IMR-90 (cell line): Measurements from ENCODE around the gene TRIM44. TPM values are rescaled to one million over a fixed set of nuclear protein-coding genes. Genes with fewer than 3 reads are reported as not detected.
"Not testable (repeated sequence)": the region's sequence is repeated elsewhere in the genome, so short reads cannot be mapped to it uniquely, and the experiment has no call there.

Experiments used
- ATAC-seq: fragments of 200-7000 bp; cut with Tn5 transposase; 2 replicates; pipeline ENCODE4 v1.9.1; 2020; ENCODE audit warnings: low read depth, mild to moderate bottlenecking, moderate library complexity
- BruUV-seq: library from RNA; stranded (reverse); fragments of 400-500 nt; replicated peaks from 2 replicates; lab custom pipeline; 2021; lab: Mats Ljungman, UMichigan
- CTCF ChIA-PET: fragments of 300-600 bp; formaldehyde crosslinking; extraction: SDS; loops from one replicate; lab custom pipeline; 2021; ENCODE audit warnings: antibody characterized with exemption; lab: Yijun Ruan, JAX
- POLR2A ChIA-PET: fragments of 300-600 bp; sonication (Branson Sonifier 250); formaldehyde crosslinking; loops from one replicate; lab custom pipeline; 2022; ENCODE audit warnings: antibody characterized with exemption; ENCODE audit not compliant: unreplicated experiment; lab: Charles Lee
- DNase-seq: peaks from one replicate; pipeline ENCODE4 v3.0.0; 2013
- H2AFZ ChIP-seq: replicated peaks from 2 replicates; pipeline ENCODE3; 2013; ENCODE audit warnings: low read length, mild to moderate bottlenecking; ENCODE audit not compliant: poor library complexity
- H2AK5ac ChIP-seq: 2 replicates; pipeline ENCODE4 v1.6.1; 2013; ENCODE audit warnings: low read depth, low read length, inconsistent platforms
- H2AK9ac ChIP-seq: replicated peaks from 2 replicates; pipeline ENCODE3; 2013; ENCODE audit warnings: mild to moderate bottlenecking, low read depth, low read length, moderate library complexity; ENCODE audit not compliant: poor library complexity
- H2BK120ac ChIP-seq: 2 replicates; pipeline ENCODE4 v1.6.1; 2013; ENCODE audit warnings: low read depth, low read length, inconsistent platforms
- H2BK15ac ChIP-seq: 3 replicates; pipeline ENCODE4 v1.6.1; 2013; ENCODE audit warnings: low read depth, low read length, inconsistent platforms
- H2BK20ac ChIP-seq: 2 replicates; pipeline ENCODE4 v1.6.1; 2013; ENCODE audit warnings: low read depth, mild to moderate bottlenecking, inconsistent platforms, low read length, moderate library complexity
- H2BK5ac ChIP-seq: 2 replicates; pipeline ENCODE4 v1.6.1; 2013; ENCODE audit warnings: mild to moderate bottlenecking, low read depth, low read length, inconsistent platforms; ENCODE audit not compliant: poor library complexity, severe bottlenecking
- H3K14ac ChIP-seq: replicated peaks from 2 replicates; pipeline ENCODE4 v1.6.1; 2013; ENCODE audit warnings: low read depth, low read length, inconsistent platforms
- H3K18ac ChIP-seq: 2 replicates; pipeline ENCODE4 v1.6.1; 2013; ENCODE audit warnings: low read depth, low read length, control low read depth
- H3K23ac ChIP-seq: 2 replicates; pipeline ENCODE4 v1.6.1; 2013; ENCODE audit warnings: low read depth, low read length, inconsistent platforms
- H3K27ac ChIP-seq: 2 replicates; pipeline ENCODE4 v1.5.1; 2013; ENCODE audit warnings: mild to moderate bottlenecking, control low read depth, low read length; ENCODE audit not compliant: insufficient read depth
- H3K27me3 ChIP-seq: 2 replicates; pipeline ENCODE4 v1.6.1; 2013; ENCODE audit warnings: low read length; ENCODE audit not compliant: control insufficient read depth, insufficient read depth
- H3K36me3 ChIP-seq: 2 replicates; pipeline ENCODE4 v1.6.1; 2013; ENCODE audit warnings: low read length, mixed read lengths; ENCODE audit not compliant: control insufficient read depth, insufficient read depth
- H3K4ac ChIP-seq: 2 replicates; pipeline ENCODE4 v1.6.1; 2013; ENCODE audit warnings: low read depth, low read length, inconsistent platforms
- H3K4me1 ChIP-seq: 2 replicates; pipeline ENCODE4 v1.6.1; 2013; ENCODE audit warnings: low read length, mixed read lengths; ENCODE audit not compliant: control insufficient read depth, insufficient read depth
- H3K4me2 ChIP-seq: 2 replicates; pipeline ENCODE4 v1.6.1; 2013; ENCODE audit warnings: low read depth, mild to moderate bottlenecking, control low read depth, low read length, moderate library complexity
- H3K4me3 ChIP-seq: 2 replicates; pipeline ENCODE4 v1.5.1; 2013; ENCODE audit warnings: low read depth, mild to moderate bottlenecking, control low read depth, low read length, moderate library complexity; ENCODE audit not compliant: insufficient read depth
- H3K56ac ChIP-seq: 2 replicates; pipeline ENCODE4 v1.6.1; 2013; ENCODE audit warnings: low read length, inconsistent platforms; ENCODE audit not compliant: insufficient read depth; ENCODE audit errors: extremely low read depth
- H3K79me1 ChIP-seq, 2 experiments: 2 replicates each; pipeline ENCODE4 v1.6.1; 2013; ENCODE audit warnings: low read length in 2 of 2, inconsistent platforms in 1 of 2, low read depth in 1 of 2
- H3K9ac ChIP-seq: 2 replicates; pipeline ENCODE4 v1.6.1; 2013; ENCODE audit warnings: low read depth, low read length, control low read depth
- H3K9me1 ChIP-seq: 2 replicates; pipeline ENCODE4 v1.6.1; 2013; ENCODE audit warnings: low read length, inconsistent platforms; ENCODE audit not compliant: insufficient read depth
- H3K9me3 ChIP-seq: 2 replicates; pipeline ENCODE4 v1.6.1; 2013; ENCODE audit warnings: low read length; ENCODE audit not compliant: control insufficient read depth, insufficient read depth
- H4K20me1 ChIP-seq: 2 replicates; pipeline ENCODE4 v1.6.1; 2013; ENCODE audit warnings: low read length, inconsistent platforms; ENCODE audit not compliant: insufficient read depth
- H4K5ac ChIP-seq: 2 replicates; pipeline ENCODE4 v1.6.1; 2013; ENCODE audit warnings: mild to moderate bottlenecking, low read depth, low read length, control low read depth
- H4K8ac ChIP-seq, 2 experiments: 2 replicates each; pipeline ENCODE4 v1.6.1; 2013; ENCODE audit warnings: low read depth in 2 of 2, low read length in 2 of 2, control low read depth in 1 of 2, inconsistent platforms in 1 of 2
- H4K91ac ChIP-seq: 2 replicates; pipeline ENCODE4 v1.6.1; 2013; ENCODE audit warnings: low read depth, low read length, inconsistent platforms; ENCODE audit not compliant: insufficient read depth
- POLR2A ChIP-seq: IDR thresholded peaks from 2 replicates; pipeline ENCODE4 v1.6.1; 2012; ENCODE audit warnings: mild to moderate bottlenecking, low read depth, low read length
- WGBS, 2 experiments: methylation state at CpG; one replicate each; pipeline versions ENCODE4 v1.1.5 to v1.1.7; 2013; ENCODE audit warnings: missing lambda C conversion rate in 2 of 2; ENCODE audit not compliant: insufficient read length in 1 of 2; ENCODE audit errors: extremely low coverage in 2 of 2; 5-methylcytosine and 5-hydroxymethylcytosine counted together
- dilution Hi-C: fragments of 300-500 bp; cut with HindIII; formaldehyde crosslinking; loops from one replicate; pipeline ENCODE4 v1.14.3; 2018; ENCODE audit warnings: low sequenced_read_pairs; ENCODE audit not compliant: unreplicated experiment
- in situ Hi-C: fragments of 300-500 bp; cut with MboI; formaldehyde crosslinking; loops from 3 replicates; pipeline ENCODE4 v1.14.3; 2019; ENCODE audit warnings: low sequenced_read_pairs, inconsistent platforms, mixed read lengths
- intact Hi-C: fragments of 100-400 bp; cut with micrococcal nuclease; formaldehyde crosslinking; loops from 2 replicates; pipeline ENCODE4 v1.10.0; 2022
- polyA plus RNA-seq, 3 experiments: library from polyadenylated mRNA; depleted of rRNA; stranded (reverse); fragments of >200 nt; gene quantifications; 2 replicates each; pipeline ENCODE4 v1.2.3, GENCODE V29; 2012; ENCODE audit warnings: low replicate concordance in 1 of 3
- total RNA-seq: library from RNA; depleted of rRNA; stranded (reverse); fragments of >200 nt; gene quantifications from 2 replicates; pipeline ENCODE4 v1.2.3, GENCODE V29; 2012

TRIM44 gene
- total and polyA plus RNA-seq, 2 of the 4 experiments (the other 2 are of a cell fraction): 50.7 to 104 TPM

GRCh38 chr11:35651263-35651662, 11.3 kb upstream of the TRIM44 start:
- POLR2A ChIA-PET: no interaction called here
- dilution Hi-C loops: no loop called here
- CTCF ChIA-PET: no interaction called here
- H4K20me1 ChIP-seq: no peaks in the 10 kb centered on the region
- H3K4me3 ChIP-seq: no peak overlapping the region
- no peak overlapping the region for H3K23ac ChIP-seq
- no peak overlapping the region for H2BK120ac ChIP-seq
- no CpG with 5 or more reads among the region's 3 CpGs for WGBS, 2 experiments
- H4K91ac ChIP-seq: no peak overlapping the region
- H3K27ac ChIP-seq: no peak overlapping the region
- H4K8ac ChIP-seq: no peak overlapping the region
- H3K18ac ChIP-seq: no peak overlapping the region
- no peak overlapping the region for H3K4me2 ChIP-seq
- no peak for ATAC-seq
- in situ Hi-C loops: no loop called here
- no TSS peak for BruUV-seq
- no peak overlapping the region for H2AFZ ChIP-seq
- H3K14ac ChIP-seq: no peak overlapping the region
- H2BK20ac ChIP-seq: no peak overlapping the region
- H3K4me1 ChIP-seq: peaks cover 2% of the 10 kb centered on the region; the same call in 1 of the 2 replicates
- H2AK9ac ChIP-seq: no peak overlapping the region
- no peak overlapping the region for H2BK5ac ChIP-seq
- H2BK15ac ChIP-seq: no peak overlapping the region
- intact Hi-C loops: no loop called here
- no peaks in the 10 kb centered on the region for H3K36me3 ChIP-seq
- no peak overlapping the region for H3K9ac ChIP-seq
- no peak overlapping the region for H2AK5ac ChIP-seq
- no peak overlapping the region for H3K56ac ChIP-seq
- no peak for TF ChIP-seq POLR2A
- no peak for DNase-seq
- no peak overlapping the region for H4K5ac ChIP-seq
- H3K9me1 ChIP-seq: 0 out of 2 replicates have a peak, but pooled peaks cover 4% of the 10 kb centered on the region
- H3K9me3 ChIP-seq: no peaks in the 10 kb centered on the region
- no peaks in the 10 kb centered on the region for H3K79me1 ChIP-seq
- H3K4ac ChIP-seq: no peak overlapping the region
- H3K27me3 ChIP-seq: no peaks in the 10 kb centered on the region

DNA sequence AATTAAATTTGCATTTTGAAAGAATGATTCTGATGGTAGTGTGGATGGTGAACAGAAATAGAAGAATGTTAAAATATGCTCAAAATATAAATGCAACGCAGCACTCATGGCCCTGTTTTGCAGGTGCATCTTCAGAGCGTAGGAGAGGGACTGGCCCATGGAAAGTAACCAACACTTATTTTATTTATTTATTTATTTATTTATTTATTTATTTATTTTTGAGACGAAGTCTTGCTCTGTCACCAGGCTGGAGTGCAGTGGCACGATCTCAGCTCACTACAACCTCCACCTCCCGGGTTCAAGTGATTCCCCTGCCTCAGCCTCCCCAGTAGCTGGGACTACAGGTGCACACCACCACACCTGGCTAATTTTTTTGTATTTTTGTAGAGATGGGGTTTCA, 9.8 kb upstream of the TRIM44 start:
- H3K27me3 ChIP-seq, H3K4me3 ChIP-seq, H3K4ac ChIP-seq, H3K9me1 ChIP-seq, H3K79me1 ChIP-seq, DNase-seq, H3K36me3 ChIP-seq, H3K4me2 ChIP-seq, H4K8ac ChIP-seq, H2AFZ ChIP-seq, H3K14ac ChIP-seq, H3K23ac ChIP-seq, H2BK5ac ChIP-seq, in situ Hi-C loops, H2BK15ac ChIP-seq, CTCF ChIA-PET, BruUV-seq, H3K9ac ChIP-seq, H3K4me1 ChIP-seq, H4K5ac ChIP-seq, ATAC-seq, H4K91ac ChIP-seq, H3K27ac ChIP-seq, dilution Hi-C loops, H2BK120ac ChIP-seq, H2AK9ac ChIP-seq, intact Hi-C loops, H4K20me1 ChIP-seq, H2AK5ac ChIP-seq, H3K9me3 ChIP-seq, H2BK20ac ChIP-seq, H3K56ac ChIP-seq, H3K18ac ChIP-seq: not testable (repeated sequence)
- no CpG with 5 or more reads among the region's 5 CpGs for WGBS, 2 experiments
- POLR2A ChIA-PET: interaction anchor here (0.5 kb wide), 1 partner anchor 178 kb away, joined by 13 read pairs; no protein-coding TSS in a partner anchor
